ENCODE data around the gene DNAH9. TPM values are rescaled to one million over a fixed set of nuclear protein-coding genes. Genes with fewer than 3 reads are reported as not detected.

The DNAH9 gene
- total RNA-seq, 3 donors from 2014 or later (not counting 1 experiment from before 2014, with no cell fraction given), result not detected

DNA sequence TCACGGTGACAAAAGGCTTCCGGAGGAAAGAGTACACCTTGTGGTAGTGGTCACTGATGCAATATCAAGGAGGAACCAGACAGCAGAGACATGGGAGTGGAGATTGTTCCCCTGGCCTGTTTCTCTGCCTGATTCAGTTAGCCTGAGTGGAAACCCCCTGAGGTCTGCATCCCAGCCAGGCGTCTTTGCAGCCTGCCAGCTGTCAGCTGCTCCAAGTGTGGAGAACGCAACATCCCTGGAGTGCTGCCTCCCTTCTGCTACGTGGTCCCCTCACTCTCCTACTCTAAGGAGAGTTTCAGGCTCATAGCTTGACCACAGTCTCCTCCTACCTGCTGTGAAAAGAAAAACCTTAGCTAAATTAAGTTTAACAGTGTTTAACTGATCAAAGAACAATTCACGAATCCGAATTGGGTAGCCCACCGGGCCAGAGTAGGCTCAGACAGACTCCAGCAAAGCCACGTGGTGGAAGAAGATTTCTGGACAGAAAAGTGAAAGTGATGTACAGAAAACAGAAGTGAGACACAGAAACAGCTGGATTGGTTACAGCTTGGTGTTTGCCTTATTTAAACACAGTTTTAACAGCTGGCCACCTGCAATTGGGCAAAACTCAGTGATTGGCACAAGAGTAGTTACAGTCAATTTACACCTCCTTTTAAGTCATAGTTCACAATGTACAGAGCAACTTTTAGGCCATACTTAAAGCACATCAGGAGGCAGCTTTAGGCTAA is 188.6 kb downstream of the DNAH9 start:
- H3K4me1 ChIP-seq (ENCODE audit: control insufficient read depth, insufficient read depth, low read length), result no peaks in the 10 kb centered on the region
- H3K4me3 ChIP-seq (ENCODE audit: low read length), result no peak overlapping the region
- no peaks in the 10 kb centered on the region for H3K27me3 Mint-ChIP-seq (ENCODE audit: low read depth in 2 of 2)
- H3K9me3 Mint-ChIP-seq, result peaks cover 11 to 15% of the 10 kb centered on the region in 2 donors
- H3K36me3 ChIP-seq (ENCODE audit: control insufficient read depth, insufficient read depth, low read length), result no peaks in the 10 kb centered on the region
- no peaks in the 10 kb centered on the region for H3K27me3 ChIP-seq (ENCODE audit: control insufficient read depth, insufficient read depth, low read length)
- intact Hi-C loops (cut with micrococcal nuclease), result no loop called here
- ATAC-seq (no peak), DNase-seq (no peak)
- peaks cover 3% of the 10 kb centered on the region for H3K9me3 ChIP-seq (ENCODE audit: control insufficient read depth, insufficient read depth, low read length)
- no peak overlapping the region for H3K27ac ChIP-seq (ENCODE audit: low read length)
- no peak overlapping the region for H3K4me3 Mint-ChIP-seq
- H3K4me1 Mint-ChIP-seq, result no peaks in the 10 kb centered on the region
- 80% methylated on average over 9 of the region's 9 CpGs for WGBS (ENCODE audit: insufficient coverage)
- no peak for TF ChIP-seq CTCF (IDR thresholded peaks at IDR 0.05)
- no peak overlapping the region for H3K27ac Mint-ChIP-seq
- H3K36me3 Mint-ChIP-seq, result no peaks in the 10 kb centered on the region

DNA sequence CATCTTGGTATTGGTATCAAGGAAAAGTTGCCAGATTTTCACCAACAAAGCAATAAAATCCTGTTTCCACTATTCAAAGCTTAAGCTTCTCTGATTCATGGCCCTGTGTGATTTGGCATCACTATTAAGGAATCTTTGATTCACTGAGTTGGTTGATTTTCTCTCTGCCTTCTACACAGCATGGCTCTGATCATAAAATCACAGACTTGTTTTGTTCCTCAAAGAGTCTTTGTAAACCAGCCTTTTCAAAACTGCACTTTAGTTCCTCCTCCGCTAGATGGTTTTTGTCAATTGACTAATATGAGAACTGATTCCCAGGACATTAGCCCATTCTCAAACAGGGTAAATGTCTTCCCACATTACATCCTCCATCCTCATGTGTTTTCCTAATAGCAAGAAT is 197.6 kb downstream of the DNAH9 start:
- H3K27me3 Mint-ChIP-seq (ENCODE audit: low read depth in 2 of 2), result no peaks in the 10 kb centered on the region
- no peak overlapping the region for H3K4me3 Mint-ChIP-seq
- 100% methylated on average over 1 of the region's 1 CpG for WGBS (ENCODE audit: insufficient coverage)
- Histone ChIP-seq H3K27ac (ENCODE audit: low read length) (no peak overlapping the region), H3K4me3 (ENCODE audit: low read length) (no peak overlapping the region), H3K36me3 (ENCODE audit: control insufficient read depth, insufficient read depth, low read length) (no peaks in the 10 kb centered on the region), H3K9me3 (ENCODE audit: control insufficient read depth, insufficient read depth, low read length) (peaks cover 4% of the 10 kb centered on the region), H3K27me3 (ENCODE audit: control insufficient read depth, insufficient read depth, low read length) (no peaks in the 10 kb centered on the region), H3K4me1 (ENCODE audit: control insufficient read depth, insufficient read depth, low read length) (no peaks in the 10 kb centered on the region)
- H3K27ac Mint-ChIP-seq, result no peak overlapping the region
- peaks cover 9% of the 10 kb centered on the region in 2 donors for H3K9me3 Mint-ChIP-seq
- no peaks in the 10 kb centered on the region for H3K4me1 Mint-ChIP-seq
- TF ChIP-seq CTCF (IDR thresholded peaks at IDR 0.05), result no peak
- intact Hi-C loops (cut with micrococcal nuclease), result no loop called here
- DNase-seq (no peak), ATAC-seq (no peak)
- peaks cover 5% of the 10 kb centered on the region for H3K36me3 Mint-ChIP-seq

- WGBS (ENCODE audit: insufficient coverage), result 87% methylated on average over 8 of the region's 8 CpGs
- ATAC-seq (no peak), DNase-seq (no peak)
- Mint-ChIP-seq H3K36me3 (peaks cover 5% of the 10 kb centered on the region), H3K4me3 (no peak overlapping the region), H3K27ac (no peak overlapping the region), H3K9me3 (peaks cover 6 to 9% of the 10 kb centered on the region in 2 donors), H3K27me3 (ENCODE audit: low read depth in 2 of 2) (no peaks in the 10 kb centered on the region), H3K4me1 (no peaks in the 10 kb centered on the region)
- H3K9me3 ChIP-seq (ENCODE audit: control insufficient read depth, insufficient read depth, low read length), result peaks cover 4% of the 10 kb centered on the region
- no peak overlapping the region for H3K27ac ChIP-seq (ENCODE audit: low read length)
- H3K36me3 ChIP-seq (ENCODE audit: control insufficient read depth, insufficient read depth, low read length), result no peaks in the 10 kb centered on the region
- no peak overlapping the region for H3K4me3 ChIP-seq (ENCODE audit: low read length)
- TF ChIP-seq CTCF (IDR thresholded peaks at IDR 0.05), result no peak
- no peaks in the 10 kb centered on the region for H3K4me1 ChIP-seq (ENCODE audit: control insufficient read depth, insufficient read depth, low read length)
- no peaks in the 10 kb centered on the region for H3K27me3 ChIP-seq (ENCODE audit: control insufficient read depth, insufficient read depth, low read length)
- intact Hi-C loops (cut with micrococcal nuclease), result no loop called here
Observed at GRCh38 chr17:11797803-11798202, 199.5 kb downstream of the DNAH9 start.

Measured in natural killer cell (primary cell).